CD4-positive, alpha-beta T cell treated with Interleukin-2 at 100 ng/mL for 4 hours (primary cell): ENCODE results near the gene KITLG.
"Not testable (repeated sequence)": the region's sequence is repeated elsewhere in the genome, so short reads cannot be mapped to it uniquely, and the experiment has no call there.

Experiments used
- DNase-seq: peaks from one replicate; pipeline ENCODE4 v3.0.0-alpha.2; 2020; ENCODE audit warnings: low spot score

KITLG gene

DNA sequence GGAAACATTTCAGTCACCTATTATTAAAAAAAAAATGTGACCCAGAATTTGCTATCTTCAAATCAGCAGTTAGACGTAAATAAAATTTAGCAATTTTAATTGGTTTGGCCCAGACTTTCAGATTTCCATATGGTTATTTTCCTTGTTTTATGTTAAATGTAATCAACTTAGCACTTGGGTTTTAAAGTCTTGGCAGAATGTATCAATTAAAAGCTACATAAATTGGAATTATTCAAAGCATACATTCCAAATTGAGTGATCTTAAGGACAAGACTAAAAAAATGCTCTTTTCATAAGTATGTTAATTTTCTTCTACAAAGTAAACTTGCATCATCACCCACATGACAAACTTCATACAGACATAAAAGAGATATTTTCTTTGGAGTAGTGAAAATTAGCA, 3.4 kb downstream of the KITLG start:
- DNase-seq, result no peak

DNA sequence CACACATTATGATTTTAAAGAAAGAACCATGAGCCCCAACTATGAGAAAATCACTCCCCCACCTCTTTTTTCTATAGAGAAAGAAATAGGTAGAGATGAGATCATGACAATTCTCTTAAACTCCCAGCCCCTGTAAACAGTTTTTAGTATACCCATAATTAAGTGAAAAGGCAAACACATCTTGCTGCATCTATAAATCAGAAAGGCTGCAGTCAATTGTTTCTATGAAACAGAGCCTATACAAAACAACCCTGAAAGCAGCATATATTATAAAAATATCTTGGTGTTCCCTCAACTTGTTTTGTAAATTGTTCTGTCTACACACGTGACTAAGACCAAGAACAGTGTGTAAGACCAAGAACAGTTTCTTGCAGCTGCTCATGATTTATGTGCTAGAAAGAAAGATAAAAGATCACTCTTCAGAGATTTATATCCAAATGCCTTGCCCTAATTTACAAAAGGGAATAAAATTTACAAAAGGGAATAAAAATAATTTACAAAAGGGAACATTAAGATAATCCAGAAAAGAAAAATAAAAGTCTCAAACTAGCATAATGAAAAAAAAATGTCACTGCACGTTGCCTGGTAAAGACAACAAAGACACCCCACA, 4.8 kb downstream of the KITLG start:
- DNase-seq, result no peak

DNA sequence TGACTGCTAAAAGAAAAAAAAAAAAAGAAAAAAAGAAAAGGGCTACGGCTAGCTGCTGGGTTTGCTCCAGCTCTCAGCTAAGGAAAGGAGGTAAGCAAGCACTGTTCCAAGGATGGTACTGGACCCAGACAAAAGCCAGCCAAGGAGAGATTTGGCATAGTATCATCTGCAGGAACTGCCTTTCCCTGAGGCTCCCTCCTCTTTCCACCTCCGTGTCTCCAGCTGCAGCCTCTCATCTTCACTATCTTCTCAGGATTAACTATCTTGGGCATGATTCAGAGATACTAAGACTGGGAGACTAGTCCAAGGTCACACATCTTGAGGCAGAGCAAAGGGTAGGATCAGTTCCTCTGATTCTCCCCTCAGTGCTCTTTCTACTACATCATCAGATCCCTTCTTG, 6.0 kb downstream of the KITLG start:
- no peak for DNase-seq

DNA sequence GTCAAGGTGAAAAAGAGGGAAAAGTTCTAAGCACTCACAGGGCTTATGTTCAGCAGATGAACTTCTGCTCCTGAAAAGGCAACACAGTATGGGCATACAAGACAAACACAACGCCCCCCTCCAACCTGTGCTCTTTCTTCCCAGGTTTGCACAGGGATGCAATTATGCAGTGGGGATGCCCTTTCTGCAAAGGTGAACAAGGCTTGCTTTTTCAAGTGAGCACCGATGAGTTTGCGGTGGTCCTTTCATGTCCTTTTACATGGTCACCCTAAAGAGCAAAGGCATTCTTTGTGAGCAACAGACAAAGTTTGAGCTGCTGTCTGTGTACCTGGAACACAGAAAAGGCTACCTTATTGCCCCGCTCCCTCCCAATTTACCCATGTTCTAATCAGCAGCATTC, 6.7 kb downstream of the KITLG start:
- no peak for DNase-seq

DNA sequence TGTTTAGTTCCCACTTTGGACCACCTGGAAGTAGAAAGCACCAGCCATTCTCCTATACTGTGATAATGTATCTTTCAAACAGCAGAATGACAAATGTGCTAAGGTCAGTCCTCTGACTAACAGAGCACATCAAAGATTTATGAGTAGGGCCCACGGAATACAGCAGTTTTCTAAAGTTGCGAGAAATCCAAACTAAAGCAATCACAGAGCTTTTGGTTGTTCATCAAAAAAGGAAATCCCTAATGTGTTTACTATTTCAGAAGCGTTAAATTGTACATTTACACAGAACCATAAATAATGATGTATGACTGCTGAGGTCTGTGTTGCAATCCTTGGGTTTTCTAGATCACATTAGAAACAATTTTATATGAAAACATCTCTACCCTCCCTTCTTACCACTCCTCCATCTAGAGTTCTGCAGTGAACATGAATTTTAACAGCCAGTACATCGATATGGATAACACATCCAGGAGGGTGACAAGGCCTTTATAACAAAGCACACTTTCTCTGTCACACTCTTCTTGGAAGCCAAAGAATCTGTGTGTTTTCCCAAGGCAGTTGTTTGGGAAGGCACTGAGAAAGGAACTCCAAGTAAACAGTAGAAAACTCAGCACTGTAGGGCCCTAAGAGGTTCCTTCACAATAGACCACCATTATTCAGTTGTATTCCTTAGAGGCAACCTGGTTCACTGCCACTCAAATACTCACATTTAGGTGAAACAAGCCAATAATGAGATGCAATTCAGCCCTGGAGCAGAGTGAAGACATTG, 7.3 kb downstream of the KITLG start:
- DNase-seq, result no peak

DNA sequence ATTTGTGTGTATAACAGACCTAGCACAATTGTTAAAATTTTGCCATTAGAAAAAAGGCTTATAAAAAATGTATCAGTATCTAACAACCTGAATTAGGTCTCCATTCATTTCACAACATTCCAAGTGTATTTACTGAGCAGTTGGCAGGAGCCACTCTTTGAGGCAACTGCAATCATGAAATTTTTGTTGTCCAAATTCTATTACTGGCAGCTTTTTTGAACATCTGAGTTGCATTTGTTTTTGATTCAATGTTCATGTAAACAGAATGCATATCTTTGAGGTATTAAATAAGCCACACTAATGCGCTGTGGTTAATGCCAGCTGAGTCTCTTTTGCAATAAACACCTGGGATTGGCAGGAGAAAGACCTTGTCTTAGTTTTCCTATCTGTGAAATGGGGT, 8.7 kb downstream of the KITLG start:
- no peak for DNase-seq

DNA sequence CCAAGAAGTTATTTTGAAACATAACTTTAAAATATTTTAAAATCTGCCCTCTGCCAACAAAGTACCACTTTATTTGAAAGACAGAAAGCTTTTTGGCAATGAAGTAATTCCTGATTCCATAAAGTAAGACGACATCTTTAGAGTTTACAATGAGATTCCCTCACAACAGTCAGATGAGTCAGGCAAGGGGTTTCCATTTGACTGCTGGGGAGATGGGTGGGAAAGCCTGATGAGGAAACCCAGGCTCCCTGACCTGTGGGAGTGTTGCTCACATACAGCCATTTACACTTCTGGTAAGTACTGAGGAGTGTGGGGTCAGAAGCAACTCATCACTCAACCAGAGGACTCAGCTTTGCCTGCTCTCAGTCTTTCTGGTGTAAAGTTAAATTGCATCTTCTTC, 10.2 kb downstream of the KITLG start:
- DNase-seq, result no peak

DNA sequence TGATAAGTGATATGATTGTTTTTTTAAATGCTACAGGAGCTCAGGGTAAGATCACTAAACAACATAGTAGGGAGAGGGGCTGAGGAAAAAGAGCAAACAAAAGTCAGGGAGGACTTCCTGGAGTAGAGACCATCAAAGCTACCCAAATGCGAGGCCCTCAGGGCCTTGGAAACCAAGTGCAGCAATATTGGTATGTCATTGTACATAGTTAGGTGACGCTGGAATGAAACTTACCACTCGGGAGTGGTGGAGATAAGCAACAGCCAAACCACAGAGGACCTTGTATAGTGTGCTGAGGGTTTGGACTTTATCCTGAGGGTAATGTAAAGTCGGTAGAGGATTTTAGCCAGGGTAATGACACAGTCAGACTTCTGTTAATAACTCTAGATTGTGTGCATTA, 13.8 kb downstream of the KITLG start:
- DNase-seq, result no peak

DNA sequence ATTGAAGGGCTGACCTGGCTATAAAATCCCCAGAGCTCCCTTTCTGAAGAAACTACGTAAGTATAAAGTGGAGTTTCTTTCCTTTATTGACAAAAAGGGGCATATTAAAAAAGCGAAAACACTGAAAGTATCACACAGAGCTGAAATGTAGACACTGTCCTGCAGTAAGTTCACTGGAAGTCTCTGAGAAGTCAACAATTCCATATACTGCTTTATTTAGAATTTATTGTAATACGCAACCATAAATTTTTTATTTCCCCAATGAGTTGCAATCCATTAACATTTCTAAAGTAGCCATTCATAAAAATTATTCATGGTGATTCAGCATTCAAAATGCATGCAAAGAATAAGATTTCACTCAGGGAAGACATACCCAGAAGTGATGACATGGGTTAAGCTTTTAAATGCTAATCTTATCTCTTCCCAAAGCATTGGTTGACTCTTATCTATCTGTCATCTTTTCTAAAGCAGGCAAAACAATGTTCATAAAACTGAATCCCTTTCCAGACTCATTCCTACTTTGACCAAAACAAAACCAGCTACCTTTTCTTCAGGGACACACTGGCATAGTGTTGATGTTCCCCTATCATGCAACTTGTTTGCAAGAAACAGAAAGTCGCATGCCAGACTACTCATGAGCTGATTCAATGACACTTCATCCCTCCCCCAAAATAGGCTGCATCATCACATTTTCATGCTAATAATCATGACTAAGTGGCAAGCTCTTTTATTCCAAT, 17.3 kb downstream of the KITLG start:
- DNase-seq, result no peak

DNA sequence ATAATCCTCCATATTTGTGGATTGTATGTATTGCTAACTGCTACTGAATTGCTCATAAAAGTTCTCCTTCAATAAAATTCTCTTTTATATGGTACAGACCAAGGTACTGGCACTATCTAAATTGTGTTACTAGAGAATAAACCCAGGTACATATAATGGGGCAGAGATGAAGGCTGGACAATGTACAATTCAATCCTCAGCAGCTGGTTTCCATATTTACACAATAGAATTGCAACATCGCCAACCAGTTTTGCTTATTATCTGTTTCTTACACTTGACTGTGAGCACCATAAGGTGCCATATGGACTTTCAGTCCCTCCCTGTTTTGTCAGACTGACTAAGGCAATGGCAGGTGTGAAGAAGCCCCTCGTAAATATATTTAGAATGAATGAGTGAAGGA, 18.1 kb downstream of the KITLG start:
- no peak for DNase-seq

DNA sequence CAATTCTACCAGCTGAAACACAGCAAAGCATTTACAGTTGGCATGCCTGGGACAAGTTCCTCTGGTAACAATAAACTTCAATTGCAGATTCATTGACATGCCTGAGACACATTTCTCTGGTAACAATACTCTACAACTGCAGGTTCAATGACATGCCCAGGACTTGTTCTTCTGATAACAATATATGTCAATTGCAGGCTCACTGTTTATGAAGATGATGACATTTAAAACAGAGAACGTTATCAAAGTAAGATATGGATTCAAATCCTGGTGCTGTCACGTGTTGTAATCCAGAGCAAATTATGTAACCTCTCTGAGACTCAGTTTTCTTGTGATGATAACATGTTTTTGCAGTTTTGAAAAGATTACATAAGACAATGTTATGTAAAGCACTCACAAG, 20.5 kb downstream of the KITLG start:
- no peak for DNase-seq

DNA sequence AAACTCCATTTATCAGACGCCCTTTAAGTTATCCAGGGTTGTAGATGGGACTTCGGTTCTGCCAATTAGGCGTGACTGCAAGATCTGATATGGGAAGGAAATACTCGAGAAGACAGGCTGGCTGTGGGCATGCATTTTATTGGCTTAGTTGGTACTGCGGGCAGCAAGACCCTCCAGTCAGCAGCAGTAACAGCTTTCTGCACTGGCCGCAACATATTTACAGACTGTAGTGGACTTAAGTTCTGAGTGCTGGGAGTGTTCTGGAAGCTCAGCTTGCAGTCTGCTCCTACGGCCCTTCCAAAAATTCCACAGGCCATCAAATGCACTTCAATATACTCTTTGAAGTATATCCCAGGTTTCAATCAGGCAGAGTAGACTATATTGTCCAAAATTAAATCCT, 21.1 kb downstream of the KITLG start:
- no peak for DNase-seq

DNA sequence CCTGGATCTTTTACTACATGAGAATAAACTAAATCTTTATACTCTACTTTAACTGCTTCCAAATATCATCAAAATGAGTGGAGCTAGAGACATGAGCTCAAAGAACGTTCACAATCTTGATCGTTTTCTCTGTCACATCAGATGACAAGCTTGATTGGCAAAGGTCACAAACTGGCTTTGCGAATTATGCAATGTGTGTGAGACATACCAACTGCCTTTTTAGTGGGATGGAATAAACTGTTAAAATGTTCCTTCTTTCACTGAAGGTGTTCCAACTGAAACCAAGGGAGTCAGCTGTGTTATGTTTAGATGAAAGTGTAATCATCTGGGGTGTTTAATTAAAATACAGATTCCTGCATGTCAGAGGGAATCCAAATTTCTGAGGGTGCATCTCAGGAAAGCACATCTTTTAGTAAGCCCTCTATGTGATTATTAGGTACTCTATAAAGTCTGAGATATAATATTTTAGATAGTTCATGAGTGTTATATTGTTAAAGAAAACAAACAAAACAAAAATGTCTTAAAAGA, 21.9 kb downstream of the KITLG start:
- DNase-seq, result no peak

DNA sequence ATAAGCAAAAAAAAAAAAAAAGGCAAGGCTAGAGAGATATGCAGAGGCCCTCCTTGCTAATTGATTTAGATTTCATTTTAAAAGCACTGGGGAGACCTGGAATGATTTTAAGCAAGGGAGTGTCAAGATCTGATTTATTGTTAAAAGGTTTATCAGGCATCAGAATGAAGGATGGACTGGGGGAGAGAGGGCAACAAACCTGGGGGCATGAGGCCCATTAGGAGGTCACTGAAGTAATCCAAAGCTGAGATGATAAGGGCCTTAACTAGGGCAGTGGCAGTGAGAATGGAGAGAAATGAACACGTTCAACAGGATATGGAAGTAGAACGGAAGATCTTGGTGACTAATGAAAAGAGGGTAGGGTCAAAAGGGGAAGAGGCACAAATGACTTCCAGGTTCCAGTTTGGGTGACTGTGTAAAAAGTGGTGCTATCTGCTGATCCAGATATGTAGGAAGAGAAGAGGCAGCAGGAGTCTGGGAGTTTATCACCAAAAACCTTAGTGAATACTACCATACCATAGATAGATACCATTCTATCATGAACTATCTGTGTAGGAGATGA, 24.0 kb downstream of the KITLG start:
- DNase-seq, result no peak

DNA sequence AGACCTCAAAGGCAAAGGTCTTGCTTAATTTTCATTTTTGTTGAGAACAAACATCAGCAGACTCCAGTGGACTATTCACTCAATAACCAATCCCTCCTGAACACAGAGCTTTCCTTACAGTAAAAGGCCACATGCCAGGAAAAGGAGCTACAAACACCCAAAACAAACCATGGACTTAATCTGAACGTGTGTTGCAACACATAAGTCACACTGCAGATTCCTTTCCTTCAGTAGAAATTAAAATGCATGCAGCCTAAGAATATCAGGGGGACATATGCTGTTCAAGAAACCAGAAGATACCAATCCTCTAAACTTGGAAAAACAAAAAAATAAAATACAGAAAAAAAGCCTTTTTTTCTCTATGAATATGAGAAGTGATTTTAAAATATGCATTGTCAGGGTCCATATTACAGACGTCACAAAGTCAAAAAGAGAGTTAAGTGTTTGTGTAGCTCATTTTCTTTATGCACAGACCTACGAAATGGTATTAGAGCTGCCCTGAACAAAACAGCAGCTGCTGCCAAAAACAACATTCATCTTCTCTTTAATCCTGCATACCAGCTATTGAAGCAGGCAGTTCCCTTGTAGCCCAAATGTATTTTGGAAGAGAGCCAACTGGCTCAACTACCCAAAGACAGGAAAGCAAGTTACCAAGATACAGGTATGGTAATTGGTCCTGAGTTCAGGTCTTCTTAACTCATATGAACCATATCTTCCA, 26.2 kb downstream of the KITLG start:
- no peak for DNase-seq

DNA sequence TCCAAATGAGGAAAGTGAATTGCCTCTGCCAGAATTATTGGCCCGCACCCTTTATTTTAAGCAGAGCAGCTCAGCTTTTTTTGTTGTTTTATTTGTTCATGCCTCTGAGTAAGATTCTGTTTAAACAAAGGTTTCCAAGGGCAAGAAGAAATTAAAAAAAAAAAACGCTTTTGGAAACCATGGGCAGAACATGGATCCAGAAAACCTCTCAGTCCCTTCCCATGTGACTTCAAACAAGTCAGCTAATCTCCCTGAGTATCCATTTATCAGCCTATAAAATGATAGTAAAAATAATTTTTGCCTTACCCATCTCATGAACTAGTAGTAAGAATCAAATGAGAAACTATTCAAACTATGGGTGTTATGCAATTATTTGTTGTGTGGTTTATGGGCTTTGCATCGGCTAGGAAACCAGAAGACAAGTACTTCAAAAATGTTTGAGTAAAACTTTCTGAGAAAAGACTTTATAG, 27.6 kb downstream of the KITLG start:
- no peak for DNase-seq

DNA sequence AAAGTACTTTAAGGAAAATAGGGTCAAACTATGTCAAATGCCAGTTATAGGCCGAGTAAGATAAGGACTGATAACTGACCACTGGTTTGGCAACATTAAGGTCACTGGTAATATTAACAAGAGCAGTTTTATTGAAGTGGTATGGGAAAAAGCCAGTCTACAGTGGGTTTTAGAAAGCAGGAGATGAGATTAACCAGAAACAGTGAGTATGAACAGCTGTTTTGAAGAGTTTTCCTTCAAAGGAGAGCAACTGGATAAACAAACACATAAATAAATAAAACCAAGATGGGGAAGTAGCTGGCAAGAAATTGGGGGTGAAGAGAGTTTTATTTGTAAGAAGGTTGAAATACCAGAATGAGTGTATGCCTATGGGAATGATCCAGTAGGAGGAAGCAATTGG, 30.3 kb downstream of the KITLG start:
- DNase-seq, result no peak

DNA sequence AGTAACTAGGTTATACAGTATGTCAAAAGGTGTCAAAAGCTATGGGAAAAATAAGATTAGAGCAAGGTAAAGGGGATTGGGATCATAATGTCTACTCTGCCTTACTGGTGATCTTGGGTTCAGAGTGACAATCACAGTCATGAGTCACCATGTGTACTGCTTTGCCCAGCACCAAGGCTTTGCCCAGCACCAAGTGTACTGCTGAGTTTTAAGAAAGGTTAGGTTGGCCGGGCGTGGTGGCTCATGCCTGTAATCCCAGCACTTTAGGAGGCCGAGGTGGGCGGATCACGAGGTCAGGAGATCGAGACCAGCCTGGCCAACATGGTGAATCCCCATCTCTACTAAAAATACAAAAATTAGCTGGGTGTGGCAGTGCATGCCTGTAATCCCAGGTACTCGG, 32.3 kb downstream of the KITLG start:
- not testable (repeated sequence) for DNase-seq

DNA sequence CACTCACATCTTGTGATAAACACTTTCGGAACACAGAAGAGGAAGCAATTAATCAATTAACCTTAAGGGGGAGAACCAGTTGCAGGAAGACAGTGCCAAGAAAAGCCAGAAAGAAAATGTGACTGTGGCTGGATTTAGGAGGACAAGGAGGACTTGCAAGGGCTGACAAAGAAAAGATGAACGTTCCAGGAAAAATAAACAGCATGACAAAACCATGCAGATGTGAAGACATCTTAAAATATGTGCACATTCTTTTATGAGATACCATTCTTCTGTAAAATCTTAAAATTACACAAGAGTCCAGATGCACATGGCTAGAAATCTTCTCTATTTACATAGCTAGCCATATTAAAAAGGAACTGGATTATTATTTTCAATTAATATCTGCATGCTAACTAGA, 33.4 kb downstream of the KITLG start:
- DNase-seq, result no peak

DNA sequence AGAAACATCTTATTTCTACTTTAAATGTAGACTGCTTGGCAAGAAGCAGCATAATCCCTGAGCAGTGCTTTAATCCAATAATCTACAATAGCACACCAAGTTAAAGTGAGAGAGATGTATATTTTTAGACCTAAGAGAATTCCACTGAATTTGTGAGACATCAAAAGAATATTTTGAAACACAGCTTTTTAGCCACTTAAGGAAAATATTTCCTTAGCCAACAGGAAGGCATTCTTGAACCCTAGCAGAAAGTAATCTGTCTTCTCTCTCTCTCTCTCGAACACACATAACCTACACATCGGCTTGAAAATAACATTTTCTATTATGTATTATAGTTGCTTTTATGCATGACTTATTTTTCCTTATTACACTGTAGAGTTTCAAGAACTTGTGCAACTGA, 34.0 kb downstream of the KITLG start:
- DNase-seq, result no peak

DNA sequence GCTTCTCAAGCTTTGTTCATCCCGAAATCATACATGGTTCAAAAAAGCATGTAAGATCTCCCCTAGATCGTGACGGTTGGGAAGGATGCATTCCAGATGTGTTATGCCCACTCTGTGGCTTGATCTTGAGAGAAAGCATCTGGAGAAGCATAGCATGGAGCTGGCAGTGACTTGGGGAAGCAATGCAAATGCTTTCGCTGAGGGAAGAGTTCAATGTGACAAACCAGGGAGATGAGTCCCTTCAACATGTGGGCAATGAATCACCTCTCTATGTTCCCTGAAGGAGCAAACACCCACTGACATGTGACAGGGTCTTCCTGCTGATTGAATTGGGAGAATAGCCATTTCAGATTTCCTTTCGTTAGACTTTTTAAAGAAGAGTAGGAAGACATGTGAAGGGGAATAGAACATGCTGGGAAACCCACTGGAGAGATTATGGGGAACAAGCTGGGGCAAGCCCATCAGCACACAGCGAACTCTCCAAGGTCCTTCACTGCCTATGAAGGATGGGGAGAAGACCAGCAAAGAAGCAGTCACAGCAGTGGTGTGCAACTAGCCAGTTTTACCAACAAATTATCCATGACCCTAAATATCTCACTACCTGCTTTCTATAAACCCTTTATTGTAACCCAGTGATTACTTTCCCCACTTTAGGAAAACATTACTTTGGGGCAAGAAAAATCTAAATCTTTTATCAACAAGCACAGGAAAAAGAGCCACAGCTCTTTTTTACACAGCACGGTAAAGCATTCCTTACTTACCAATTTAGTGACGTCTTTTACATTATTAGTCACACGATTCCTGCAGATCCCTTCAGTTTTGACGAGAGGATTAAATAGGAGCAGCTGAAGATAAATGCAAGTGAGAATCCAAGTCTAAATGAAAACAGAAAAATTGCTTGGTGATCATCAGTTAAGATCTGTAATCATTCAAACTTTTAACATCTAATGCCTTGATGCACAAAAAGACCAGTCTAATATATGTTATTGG, 35.0 kb downstream of the KITLG start:
- DNase-seq, result no peak
